GM23338 (cell line): ENCODE data around the gene CWC22.
"Not testable (repeated sequence)": the region's sequence is repeated elsewhere in the genome, so short reads cannot be mapped to it uniquely, and the experiment has no call there.

Experiments used
- CREB1 ChIP-seq: fragments of 250-450 bp; sonication (Bioruptor Pico); IDR thresholded peaks from 2 replicates; pipeline ENCODE4 v1.5.0; 2020; ENCODE audit warnings: low read depth, mild to moderate bottlenecking, moderate library complexity
- ETS1 ChIP-seq: IDR thresholded peaks from 2 replicates; pipeline ENCODE4 v1.6.1; 2016; ENCODE audit warnings: antibody characterized with exemption
- EZH2 ChIP-seq: fragments of 200-600 bp; sonication (generic); IDR thresholded peaks from one replicate; pipeline ENCODE4 v1.8.0; 2017; ENCODE audit warnings: antibody characterized with exemption, mild to moderate bottlenecking, low read depth; ENCODE audit not compliant: unreplicated experiment
- EZH2phosphoT487 ChIP-seq: fragments of 200-600 bp; sonication (generic); IDR thresholded peaks from one replicate; pipeline ENCODE4 v1.8.1; 2018; ENCODE audit warnings: antibody characterized with exemption; ENCODE audit not compliant: unreplicated experiment
- JUNB ChIP-seq: IDR thresholded peaks from one replicate; pipeline ENCODE4 v1.6.1; 2016; ENCODE audit warnings: antibody characterized with exemption; ENCODE audit not compliant: unreplicated experiment
- POLR2AphosphoS5 ChIP-seq: IDR thresholded peaks from 2 replicates; pipeline ENCODE4 v1.6.1; 2016; ENCODE audit warnings: antibody characterized with exemption, low read depth
- STAT1 ChIP-seq: IDR thresholded peaks from one replicate; pipeline ENCODE4 v1.6.1; 2016; ENCODE audit warnings: antibody characterized with exemption; ENCODE audit not compliant: unreplicated experiment
- ZNF114 ChIP-seq: fragments of 250-450 bp; sonication (Bioruptor Pico); IDR thresholded peaks from 2 replicates; pipeline ENCODE4 v1.5.0; 2020; ENCODE audit warnings: mild to moderate bottlenecking, moderate library complexity
- ZNF331 ChIP-seq: fragments of 250-450 bp; sonication (Bioruptor Pico); IDR thresholded peaks from 2 replicates; pipeline ENCODE4 v1.5.0; 2020; ENCODE audit warnings: low read depth, mild to moderate bottlenecking, moderate library complexity
- TF ChIP-seq, protein P1 (sequence below), 2 experiments: fragments of 200-600 bp in 1 of 2; sonication (generic) in 1 of 2; conservative IDR thresholded peaks; 2 replicates each; pipeline versions ENCODE4 v1.5.1 to v1.6.1; 2016 to 2017; ENCODE audit warnings: antibody characterized with exemption in 2 of 2, low read depth in 2 of 2, mild to moderate bottlenecking in 2 of 2, moderate library complexity in 1 of 2
- TF ChIP-seq, protein P2 (sequence below): IDR thresholded peaks from one replicate; pipeline ENCODE4 v1.6.1; 2018; ENCODE audit warnings: antibody characterized with exemption; ENCODE audit not compliant: unreplicated experiment

DNA sequence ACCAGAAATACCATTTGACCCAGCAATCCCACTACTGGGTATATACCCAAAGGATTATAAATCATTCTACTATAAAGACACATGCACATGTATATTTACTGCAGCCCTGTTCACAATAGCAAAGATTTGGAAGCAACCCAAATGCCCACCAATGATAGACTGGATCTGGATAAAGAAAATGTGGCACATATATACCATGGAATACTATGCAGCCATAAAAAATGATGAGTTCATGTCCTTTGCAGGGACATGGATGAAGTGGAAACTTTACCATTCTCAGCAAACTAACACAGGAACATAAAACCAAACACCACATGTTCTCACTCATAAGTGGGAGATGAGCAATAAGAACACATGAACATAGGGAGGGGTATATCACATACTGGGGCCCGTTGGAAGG is 47.5 kb upstream of the CWC22 start:
- TF ChIP-seq, protein P1, sequence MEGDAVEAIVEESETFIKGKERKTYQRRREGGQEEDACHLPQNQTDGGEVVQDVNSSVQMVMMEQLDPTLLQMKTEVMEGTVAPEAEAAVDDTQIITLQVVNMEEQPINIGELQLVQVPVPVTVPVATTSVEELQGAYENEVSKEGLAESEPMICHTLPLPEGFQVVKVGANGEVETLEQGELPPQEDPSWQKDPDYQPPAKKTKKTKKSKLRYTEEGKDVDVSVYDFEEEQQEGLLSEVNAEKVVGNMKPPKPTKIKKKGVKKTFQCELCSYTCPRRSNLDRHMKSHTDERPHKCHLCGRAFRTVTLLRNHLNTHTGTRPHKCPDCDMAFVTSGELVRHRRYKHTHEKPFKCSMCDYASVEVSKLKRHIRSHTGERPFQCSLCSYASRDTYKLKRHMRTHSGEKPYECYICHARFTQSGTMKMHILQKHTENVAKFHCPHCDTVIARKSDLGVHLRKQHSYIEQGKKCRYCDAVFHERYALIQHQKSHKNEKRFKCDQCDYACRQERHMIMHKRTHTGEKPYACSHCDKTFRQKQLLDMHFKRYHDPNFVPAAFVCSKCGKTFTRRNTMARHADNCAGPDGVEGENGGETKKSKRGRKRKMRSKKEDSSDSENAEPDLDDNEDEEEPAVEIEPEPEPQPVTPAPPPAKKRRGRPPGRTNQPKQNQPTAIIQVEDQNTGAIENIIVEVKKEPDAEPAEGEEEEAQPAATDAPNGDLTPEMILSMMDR (conservative IDR thresholded peaks at IDR 0.05; ENCODE audit: low read depth in 2 of 2), result not testable (repeated sequence)
- not testable (repeated sequence) for TF ChIP-seq POLR2AphosphoS5; JUNB; EZH2phosphoT487; CREB1 (CRISPR knock-in tag); EZH2; ETS1; STAT1; ZNF331 (CRISPR knock-in tag); ZNF114
- TF ChIP-seq, protein P2, sequence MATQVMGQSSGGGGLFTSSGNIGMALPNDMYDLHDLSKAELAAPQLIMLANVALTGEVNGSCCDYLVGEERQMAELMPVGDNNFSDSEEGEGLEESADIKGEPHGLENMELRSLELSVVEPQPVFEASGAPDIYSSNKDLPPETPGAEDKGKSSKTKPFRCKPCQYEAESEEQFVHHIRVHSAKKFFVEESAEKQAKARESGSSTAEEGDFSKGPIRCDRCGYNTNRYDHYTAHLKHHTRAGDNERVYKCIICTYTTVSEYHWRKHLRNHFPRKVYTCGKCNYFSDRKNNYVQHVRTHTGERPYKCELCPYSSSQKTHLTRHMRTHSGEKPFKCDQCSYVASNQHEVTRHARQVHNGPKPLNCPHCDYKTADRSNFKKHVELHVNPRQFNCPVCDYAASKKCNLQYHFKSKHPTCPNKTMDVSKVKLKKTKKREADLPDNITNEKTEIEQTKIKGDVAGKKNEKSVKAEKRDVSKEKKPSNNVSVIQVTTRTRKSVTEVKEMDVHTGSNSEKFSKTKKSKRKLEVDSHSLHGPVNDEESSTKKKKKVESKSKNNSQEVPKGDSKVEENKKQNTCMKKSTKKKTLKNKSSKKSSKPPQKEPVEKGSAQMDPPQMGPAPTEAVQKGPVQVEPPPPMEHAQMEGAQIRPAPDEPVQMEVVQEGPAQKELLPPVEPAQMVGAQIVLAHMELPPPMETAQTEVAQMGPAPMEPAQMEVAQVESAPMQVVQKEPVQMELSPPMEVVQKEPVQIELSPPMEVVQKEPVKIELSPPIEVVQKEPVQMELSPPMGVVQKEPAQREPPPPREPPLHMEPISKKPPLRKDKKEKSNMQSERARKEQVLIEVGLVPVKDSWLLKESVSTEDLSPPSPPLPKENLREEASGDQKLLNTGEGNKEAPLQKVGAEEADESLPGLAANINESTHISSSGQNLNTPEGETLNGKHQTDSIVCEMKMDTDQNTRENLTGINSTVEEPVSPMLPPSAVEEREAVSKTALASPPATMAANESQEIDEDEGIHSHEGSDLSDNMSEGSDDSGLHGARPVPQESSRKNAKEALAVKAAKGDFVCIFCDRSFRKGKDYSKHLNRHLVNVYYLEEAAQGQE, result not testable (repeated sequence)
